Measurements from ENCODE around the gene COX17. TPM values are rescaled to one million over a fixed set of nuclear protein-coding genes. Genes with fewer than 3 reads are reported as not detected.

COX17 gene
- total RNA-seq, 1 donor from 2014 or later: 165 TPM

GRCh38 chr3:119700269-119700919 lies 23.2 kb upstream of the COX17 start:
- no peak for DNase-seq
- no peak overlapping the region for H3K4me3 ChIP-seq
- no peak overlapping the region for H3K27ac ChIP-seq (replicated peaks)
- no peaks in the 10 kb centered on the region for H3K27me3 ChIP-seq (ENCODE audit: low read depth)
- intact Hi-C loops (cut with micrococcal nuclease): no loop called here
- H3K9me3 ChIP-seq (replicated peaks): no peaks in the 10 kb centered on the region
- no peaks in the 10 kb centered on the region for H3K36me3 ChIP-seq
- peaks cover 22% of the 10 kb centered on the region for H3K4me1 ChIP-seq
- TF ChIP-seq CTCF (IDR thresholded peaks at IDR 0.05; ENCODE audit: borderline replicate concordance): no peak

DNA sequence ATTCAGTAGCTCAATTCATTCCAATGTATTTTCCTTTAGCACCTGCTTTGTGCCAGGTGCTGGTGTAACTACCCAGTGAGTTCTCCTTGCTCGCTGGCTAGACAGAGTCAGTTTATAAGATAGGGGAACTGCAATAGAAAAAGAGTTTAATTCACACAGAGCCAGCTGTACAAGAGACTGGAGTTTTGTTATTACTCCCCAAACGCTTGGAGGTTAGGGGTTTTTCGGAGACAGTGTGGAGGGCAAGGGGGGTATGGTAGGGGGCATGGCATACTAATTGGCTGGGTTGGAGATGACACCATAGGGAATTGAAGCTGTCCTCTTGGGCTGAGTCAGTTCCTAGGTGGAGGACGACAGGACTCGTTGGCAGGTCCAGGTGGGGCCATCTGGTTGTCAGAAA lies 20.2 kb upstream of the COX17 start:
- Histone ChIP-seq H3K9me3 (replicated peaks) (no peaks in the 10 kb centered on the region), H3K27ac (replicated peaks) (no peak overlapping the region), H3K36me3 (no peaks in the 10 kb centered on the region), H3K4me3 (no peak overlapping the region), H3K4me1 (peaks cover 14% of the 10 kb centered on the region), H3K27me3 (ENCODE audit: low read depth) (no peaks in the 10 kb centered on the region)
- DNase-seq: no peak
- intact Hi-C loops (cut with micrococcal nuclease): no loop called here
- no peak for TF ChIP-seq CTCF (IDR thresholded peaks at IDR 0.05; ENCODE audit: borderline replicate concordance)

DNA sequence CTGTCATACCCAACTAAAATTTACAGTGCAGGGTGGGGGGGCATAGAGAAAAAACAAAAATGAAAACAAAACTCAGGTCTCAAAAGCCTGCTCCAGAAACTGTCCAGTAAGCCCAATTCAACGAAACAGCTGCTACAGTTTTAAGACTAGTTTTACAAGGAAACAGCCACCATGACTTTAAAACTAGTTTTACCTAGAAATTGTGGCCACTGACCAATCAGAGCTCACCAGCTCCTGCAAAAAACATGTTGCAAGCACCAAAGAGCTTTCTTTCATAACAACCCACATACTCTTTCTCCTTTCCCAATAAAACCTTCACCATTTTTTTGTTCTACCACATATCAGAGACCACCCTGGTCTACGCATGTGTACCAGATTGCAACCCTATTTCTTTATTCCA lies 18.3 kb upstream of the COX17 start:
- Histone ChIP-seq H3K9me3 (replicated peaks) (no peaks in the 10 kb centered on the region), H3K4me3 (no peak overlapping the region), H3K4me1 (no peaks in the 10 kb centered on the region), H3K27ac (replicated peaks) (no peak overlapping the region), H3K36me3 (no peaks in the 10 kb centered on the region), H3K27me3 (ENCODE audit: low read depth) (no peaks in the 10 kb centered on the region)
- DNase-seq: no peak
- no peak for TF ChIP-seq CTCF (IDR thresholded peaks at IDR 0.05; ENCODE audit: borderline replicate concordance)
- intact Hi-C loops (cut with micrococcal nuclease): no loop called here

- H3K36me3 ChIP-seq: no peaks in the 10 kb centered on the region
- no peaks in the 10 kb centered on the region for H3K27me3 ChIP-seq (ENCODE audit: low read depth)
- intact Hi-C loops (cut with micrococcal nuclease): no loop called here
- no peak for DNase-seq
- H3K4me3 ChIP-seq: no peak overlapping the region
- peak; percentile 62 for TF ChIP-seq CTCF (IDR thresholded peaks at IDR 0.05; ENCODE audit: borderline replicate concordance)
- H3K27ac ChIP-seq (replicated peaks): no peak overlapping the region
- no peaks in the 10 kb centered on the region for H3K9me3 ChIP-seq (replicated peaks)
- no peaks in the 10 kb centered on the region for H3K4me1 ChIP-seq
These were observed 12.9 kb upstream of the COX17 start for GRCh38 chr3:119690043-119690656.

DNA sequence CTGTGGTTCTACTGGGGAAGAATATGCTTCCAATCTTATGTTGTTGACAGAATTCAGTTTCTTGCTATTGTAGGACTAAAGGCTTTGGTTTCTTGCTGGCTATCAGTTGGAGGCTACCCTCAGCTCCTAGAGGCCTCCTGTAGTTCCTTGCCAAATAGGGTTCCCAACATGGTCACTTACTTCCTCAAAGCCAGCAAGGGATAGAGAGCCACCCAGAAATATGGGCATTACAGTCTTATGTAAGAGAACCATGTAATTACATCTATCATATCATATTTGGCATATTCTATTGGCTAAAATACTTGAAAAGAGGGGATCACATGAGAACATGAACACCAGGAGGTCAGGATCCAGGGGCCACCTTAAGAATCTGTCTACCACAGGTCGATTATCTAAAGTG lies 6.2 kb upstream of the COX17 start:
- no peak for DNase-seq
- intact Hi-C loops (cut with micrococcal nuclease): loop anchor here (10.0 kb wide), 1 partner anchor 159 kb away; no protein-coding TSS in a partner anchor
- no peak overlapping the region for H3K4me3 ChIP-seq
- H3K4me1 ChIP-seq: peaks cover 4% of the 10 kb centered on the region
- H3K36me3 ChIP-seq: no peaks in the 10 kb centered on the region
- H3K27ac ChIP-seq (replicated peaks): no peak overlapping the region
- H3K27me3 ChIP-seq (ENCODE audit: low read depth): no peaks in the 10 kb centered on the region
- H3K9me3 ChIP-seq (replicated peaks): no peaks in the 10 kb centered on the region
- no peak for TF ChIP-seq CTCF (IDR thresholded peaks at IDR 0.05; ENCODE audit: borderline replicate concordance)

Data from left ventricle myocardium inferior (tissue), 1 donor.